K562 (cell line): ENCODE data around the gene TMEM95.

Experiments
- ESRRA ChIP-seq: fragments of 450-650 bp; IDR thresholded peaks from 2 replicates; pipeline ENCODE4 v1.6.1; 2014; ENCODE audit warnings: low read depth, mild to moderate bottlenecking, moderate library complexity, borderline replicate concordance
- EZH2 ChIP-seq: IDR thresholded peaks from 2 replicates; pipeline ENCODE4 v1.6.1; 2012; ENCODE audit warnings: low read depth, mild to moderate bottlenecking, inconsistent platforms, low read length, borderline replicate concordance
- NCOA6 ChIP-seq: fragments of 450-650 bp; IDR thresholded peaks from 2 replicates; pipeline ENCODE4 v1.6.1; 2017; ENCODE audit warnings: mild to moderate bottlenecking
- PCBP2 ChIP-seq: fragments of 200-400 bp; formaldehyde crosslinking; IDR thresholded peaks from 2 replicates; pipeline ENCODE4 v1.6.1; 2018; ENCODE audit warnings: low read length, low read depth, mild to moderate bottlenecking, moderate library complexity; ENCODE audit not compliant: poor library complexity, severe bottlenecking
- POLR2AphosphoS2 ChIP-seq: IDR thresholded peaks from 2 replicates; pipeline ENCODE4 v1.6.1; 2012; ENCODE audit warnings: low read length, improper control_type of control experiment
- RFX5 ChIP-seq: IDR thresholded peaks from 2 replicates; pipeline ENCODE4 v1.6.1; 2011; ENCODE audit warnings: low read depth, mild to moderate bottlenecking, improper control_type of control experiment, low read length
- SP1 ChIP-seq: sonication (generic); formaldehyde crosslinking; IDR thresholded peaks from 2 replicates; pipeline ENCODE4 v1.8.1; 2022; ENCODE audit warnings: mild to moderate bottlenecking, missing genetic modification reagents
- STAT5B ChIP-seq: fragments of 250-450 bp; sonication (Bioruptor Pico); IDR thresholded peaks from 2 replicates; pipeline ENCODE4 v1.8.0; 2021; ENCODE audit warnings: mild to moderate bottlenecking, inconsistent platforms
- TOE1 ChIP-seq, 2 experiments: fragments of 450-650 bp in 1 of 2; sonication (generic) in 1 of 2; formaldehyde crosslinking in 1 of 2; IDR thresholded peaks; 2 replicates each; pipeline versions ENCODE4 v1.7.1 to v1.8.0; 2016 to 2022; ENCODE audit warnings: borderline replicate concordance in 2 of 2, mild to moderate bottlenecking in 2 of 2, antibody characterized with exemption in 1 of 2, inconsistent platforms in 1 of 2, low read depth in 1 of 2, missing genetic modification reagents in 1 of 2, moderate library complexity in 1 of 2
- ZNF175 ChIP-seq: fragments of 200-800 bp; sonication (Bioruptor generic); IDR thresholded peaks from 2 replicates; pipeline ENCODE4 v1.6.1; 2016; ENCODE audit warnings: low read depth, mild to moderate bottlenecking, missing genetic modification characterization, missing compliant biosample characterization

- TF ChIP-seq SP1 (CRISPR knock-in tag) (no peak), ZNF175 (CRISPR knock-in tag) (no peak), PCBP2 (no peak), ESRRA (no peak), STAT5B (no peak), EZH2 (no peak), NCOA6 (no peak), RFX5 (no peak), TOE1 (IDR thresholded peaks at IDR 0.05; ENCODE audit: borderline replicate concordance) (no peak), TOE1 (CRISPR knock-in tag; IDR thresholded peaks at IDR 0.05; ENCODE audit: borderline replicate concordance, low read depth) (no peak), POLR2AphosphoS2 (no peak)
Measured at GRCh38 chr17:7396147-7396546, 41.2 kb downstream of the TMEM95 start.
